OCI-LY1 (cell line): ENCODE data around the gene EVA1A.

Experiments used
- H2AFZ ChIP-seq: fragments of 200-600 bp; sonication (generic), shearing (Covaris generic); 2 replicates; pipeline ENCODE4 v1.6.0; 2014; ENCODE audit warnings: antibody characterized with exemption, mild to moderate bottlenecking, low read length
- H3F3A ChIP-seq: fragments of 200-600 bp; sonication (generic), shearing (Covaris generic); 2 replicates; pipeline ENCODE4 v1.6.0; 2014; ENCODE audit warnings: mild to moderate bottlenecking, antibody characterized with exemption, low read length, moderate library complexity; ENCODE audit not compliant: insufficient read depth
- H3K27ac ChIP-seq: fragments of 200-600 bp; sonication (generic); 2 replicates; pipeline ENCODE4 v1.5.1; 2014; ENCODE audit warnings: low read length, mixed run types, mild to moderate bottlenecking, low read depth; ENCODE audit not compliant: poor library complexity, severe bottlenecking
- H3K27me3 ChIP-seq: fragments of 200-600 bp; sonication (generic); 2 replicates; pipeline ENCODE4 v1.6.0; 2014; ENCODE audit warnings: antibody characterized with exemption, mild to moderate bottlenecking, low read length, moderate library complexity; ENCODE audit not compliant: insufficient read depth
- H3K36me3 ChIP-seq: fragments of 200-600 bp; sonication (generic); 2 replicates; pipeline ENCODE4 v1.6.1; 2014; ENCODE audit warnings: mild to moderate bottlenecking, antibody characterized with exemption, low read length, moderate library complexity, mixed read lengths; ENCODE audit not compliant: insufficient read depth
- H3K4me1 ChIP-seq: fragments of 200-600 bp; sonication (generic); 2 replicates; pipeline ENCODE4 v1.5.1; 2014; ENCODE audit warnings: mild to moderate bottlenecking, low read length, moderate library complexity; ENCODE audit not compliant: insufficient read depth, severe bottlenecking
- H3K4me2 ChIP-seq: fragments of 200-600 bp; sonication (generic), shearing (Covaris generic); 2 replicates; pipeline ENCODE4 v1.6.1; 2014; ENCODE audit warnings: low read length
- H3K4me3 ChIP-seq: fragments of 200-600 bp; sonication (generic); 2 replicates; pipeline ENCODE4 v1.5.1; 2014; ENCODE audit warnings: low read length, low read depth, mild to moderate bottlenecking, mixed read lengths; ENCODE audit not compliant: poor library complexity, severe bottlenecking
- H3K79me2 ChIP-seq: fragments of 200-600 bp; shearing (Covaris generic); 2 replicates; pipeline ENCODE4 v1.6.1; 2016; ENCODE audit warnings: mixed run types, low read length, mixed read lengths; ENCODE audit not compliant: insufficient read depth
- H3K9ac ChIP-seq: fragments of 200-600 bp; sonication (generic), shearing (Covaris generic); 2 replicates; pipeline ENCODE4 v1.6.1; 2014; ENCODE audit warnings: mild to moderate bottlenecking, low read length, mixed read lengths
- H3K9me2 ChIP-seq: fragments of 200-600 bp; sonication (generic), shearing (Covaris generic); 2 replicates; pipeline ENCODE4 v1.6.1; 2014; ENCODE audit warnings: low read depth, mild to moderate bottlenecking, low read length, mixed read lengths
- H3K9me3 ChIP-seq: fragments of 200-600 bp; shearing (Covaris generic); 2 replicates; pipeline ENCODE4 v1.6.1; 2014; ENCODE audit warnings: low read length, mixed read lengths
- H4K20me1 ChIP-seq: fragments of 200-600 bp; sonication (generic), shearing (Covaris generic); 2 replicates; pipeline ENCODE4 v1.6.0; 2016; ENCODE audit warnings: mild to moderate bottlenecking, low read length; ENCODE audit not compliant: insufficient read depth
- CTCF ChIP-seq: fragments of 200-600 bp; sonication (generic), shearing (Covaris generic); IDR thresholded peaks from 2 replicates; pipeline ENCODE4 v1.5.1; 2017; ENCODE audit warnings: mild to moderate bottlenecking, antibody characterized with exemption, low read length, moderate library complexity, mixed read lengths
- EZH2 ChIP-seq: fragments of 200-600 bp; sonication (generic), shearing (Covaris generic); IDR thresholded peaks from 2 replicates; pipeline ENCODE4 v1.8.0; 2017; ENCODE audit warnings: borderline replicate concordance, mixed run types, mild to moderate bottlenecking, antibody characterized with exemption, low read length, moderate library complexity, mixed read lengths

EVA1A gene

GRCh38 chr2:75556679-75557366 is 3.9 kb downstream of the EVA1A start:
- no peaks in the 10 kb centered on the region for H3K36me3 ChIP-seq
- H3K9me2 ChIP-seq: no peaks in the 10 kb centered on the region
- no peaks in the 10 kb centered on the region for H3K9me3 ChIP-seq
- H3K9ac ChIP-seq: no peak overlapping the region
- TF ChIP-seq CTCF (no peak), EZH2 (no peak)
- H3K4me1 ChIP-seq: no peaks in the 10 kb centered on the region
- no peaks in the 10 kb centered on the region for H4K20me1 ChIP-seq
- H3K79me2 ChIP-seq: no peaks in the 10 kb centered on the region
- no peaks in the 10 kb centered on the region for H3K27me3 ChIP-seq
- no peak overlapping the region for H3K4me3 ChIP-seq
- no peak overlapping the region for H2AFZ ChIP-seq
- no peaks in the 10 kb centered on the region for H3F3A ChIP-seq
- H3K27ac ChIP-seq: no peak overlapping the region
- H3K4me2 ChIP-seq: no peak overlapping the region

GRCh38 chr2:75555701-75556100 is 5.0 kb downstream of the EVA1A start:
- Histone ChIP-seq H3K4me1 (no peaks in the 10 kb centered on the region), H3K9me2 (no peaks in the 10 kb centered on the region), H3K4me3 (no peak overlapping the region), H3K27me3 (no peaks in the 10 kb centered on the region), H3K27ac (no peak overlapping the region), H3K79me2 (no peaks in the 10 kb centered on the region), H3K36me3 (no peaks in the 10 kb centered on the region), H3K4me2 (no peak overlapping the region), H4K20me1 (no peaks in the 10 kb centered on the region), H3K9me3 (no peaks in the 10 kb centered on the region), H2AFZ (no peak overlapping the region), H3K9ac (no peak overlapping the region), H3F3A (no peaks in the 10 kb centered on the region)
- TF ChIP-seq CTCF (no peak), EZH2 (no peak)

- H3K36me3 ChIP-seq: no peaks in the 10 kb centered on the region
- no peaks in the 10 kb centered on the region for H4K20me1 ChIP-seq
- no peaks in the 10 kb centered on the region for H3K27me3 ChIP-seq
- H3K4me1 ChIP-seq: no peaks in the 10 kb centered on the region
- no peaks in the 10 kb centered on the region for H3K79me2 ChIP-seq
- H3K27ac ChIP-seq: no peak overlapping the region
- no peaks in the 10 kb centered on the region for H3K9me3 ChIP-seq
- no peaks in the 10 kb centered on the region for H3F3A ChIP-seq
- TF ChIP-seq EZH2 (no peak), CTCF (no peak)
- no peak overlapping the region for H3K4me2 ChIP-seq
- H2AFZ ChIP-seq: no peak overlapping the region
- H3K9me2 ChIP-seq: no peaks in the 10 kb centered on the region
- no peak overlapping the region for H3K4me3 ChIP-seq
- no peak overlapping the region for H3K9ac ChIP-seq
These were observed 6.7 kb downstream of the EVA1A start for GRCh38 chr2:75553935-75554531.
